ENCODE results near the gene PIK3R3. TPM values are rescaled to one million over a fixed set of nuclear protein-coding genes. Genes with fewer than 3 reads are reported as not detected.

The PIK3R3 gene
- total RNA-seq = 10 to 100 TPM; 34.9 to 50.9 TPM
- long read RNA-seq, full-length matches to known transcripts = 55 of 98 reads
- long read RNA-seq, partial matches to known transcripts = 39 of 98 reads
- long read RNA-seq, other reads (novel, unspliced or antisense) = 4 of 98 reads

DNA sequence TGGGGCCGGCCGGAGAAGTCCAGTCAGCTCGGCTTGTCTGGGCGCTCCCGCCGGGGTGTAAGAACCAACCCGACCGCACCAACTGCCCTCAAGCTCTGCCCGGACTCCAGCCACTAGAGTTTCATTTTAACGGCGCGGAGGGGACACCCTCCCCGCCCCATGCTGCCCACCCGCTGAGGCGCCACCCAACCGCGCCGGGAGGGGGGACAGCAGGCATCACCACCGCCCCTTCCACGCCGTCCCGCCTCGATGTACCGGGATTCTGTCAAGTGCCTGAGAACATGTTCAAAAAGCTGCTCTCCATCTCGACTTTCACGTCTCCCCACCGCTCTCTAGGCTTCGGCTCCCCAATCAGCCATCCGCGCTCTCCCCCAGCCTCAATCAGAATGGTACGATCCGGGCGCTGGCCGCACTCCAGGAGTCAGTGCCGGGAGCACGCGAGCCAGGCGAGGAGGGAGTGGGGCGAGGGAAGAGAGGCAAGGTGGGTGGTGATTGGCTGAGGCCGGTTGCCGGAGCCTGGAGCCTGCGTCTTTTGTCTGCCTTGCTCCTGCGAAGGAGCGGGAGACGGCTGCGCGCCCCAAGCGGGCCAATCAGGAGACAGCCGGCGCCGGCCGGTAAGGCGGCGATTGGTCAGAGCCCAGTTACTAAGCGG is at the start of gene PIK3R3:
PIK3R3 (minus strand) TSS at position 101 of the 652 bp plus-strand sequence. CDS start 677 bp downstream, outside the sequence.
- DNase-seq = peak; percentile 98
- intact Hi-C loops (cut with DNase I) = loop anchor here (5.0 kb wide), 2 partner anchors 40 to 45 kb away; partner anchors contain the start of genes P3R3URF (in 1 of the 2) and TSPAN1 (in 1 of the 2)
- peak; percentile 98 to 99 for ATAC-seq

DNA sequence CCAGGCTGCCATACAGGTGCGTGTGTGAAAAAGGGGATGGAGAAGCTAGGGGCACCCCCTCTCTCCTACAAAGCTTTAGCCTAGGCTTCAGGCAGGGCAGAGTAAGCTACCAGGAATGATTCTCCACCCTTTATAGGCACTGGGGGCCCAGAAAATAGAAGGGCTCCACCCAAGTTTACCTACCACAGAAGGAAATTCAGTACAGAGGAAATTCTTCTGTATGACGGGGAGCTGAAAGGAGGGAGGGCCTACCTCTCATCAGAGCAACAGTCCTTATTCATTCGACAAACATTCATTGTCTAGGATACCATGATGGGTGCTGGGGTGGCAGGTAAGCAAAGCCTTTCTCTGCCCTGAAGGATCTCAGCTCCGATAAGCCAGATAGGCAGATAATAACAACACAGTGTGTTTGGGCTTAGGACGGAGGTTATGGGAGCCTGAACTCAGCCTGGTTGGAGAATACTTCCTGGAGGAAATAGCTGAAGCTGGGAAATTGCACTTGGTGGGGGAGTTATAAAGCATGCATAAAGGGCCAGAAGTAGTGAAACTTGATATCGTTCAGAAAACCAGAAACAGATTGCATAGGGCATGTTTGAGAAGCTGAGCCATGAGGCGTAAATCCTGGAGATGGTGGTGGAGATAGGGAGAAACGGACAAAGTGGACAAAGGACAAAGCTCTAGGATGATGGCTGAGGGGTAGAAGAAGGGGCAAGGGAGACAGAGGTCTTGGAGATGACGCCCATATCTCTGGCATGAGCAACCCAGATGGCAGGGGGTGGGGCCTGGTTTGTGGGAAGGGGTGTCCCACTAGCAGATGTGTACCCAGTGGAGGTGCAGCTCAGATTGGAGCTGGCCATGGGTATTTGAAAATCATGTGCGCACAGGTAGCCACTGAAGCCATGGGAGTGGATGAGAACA is 49.2 kb upstream of the PIK3R3 start:
- intact Hi-C loops (cut with DNase I) = no loop called here
- DNase-seq (no peak), ATAC-seq (no peak)

GRCh38 chr1:46180082-46180616 is 47.7 kb upstream of the PIK3R3 start:
- DNase-seq (no peak), ATAC-seq (no peak)
- intact Hi-C loops (cut with DNase I) = no loop called here

- DNase-seq (peak; percentile 82), ATAC-seq (peak; percentile 83 to 87)
- intact Hi-C loops (cut with DNase I) = loop anchor here (1.0 to 10.0 kb wide), 4 partner anchors 47 to 142 kb away; partner anchors contain the start of gene PIK3R3 (in 1 of the 2)
Measured at GRCh38 chr1:46179138-46180081, 47.0 kb upstream of the PIK3R3 start.

GRCh38 chr1:46176211-46176865 is 43.9 kb upstream of the PIK3R3 start, which contains the start of gene P3R3URF:
Gene P3R3URF, minus strand, starts transcription at chr1:46176488. Its CDS starts 17 bp downstream, at chr1:46176471.
- intact Hi-C loops (cut with DNase I) = loop anchor here in 1 of 2 donors (5.0 to 10.0 kb wide), 3 partner anchors 44 to 139 kb away; partner anchors contain the start of gene PIK3R3
- ATAC-seq (no peak), DNase-seq (no peak)

- DNase-seq = no peak
- no peak for ATAC-seq
- intact Hi-C loops (cut with DNase I) = loop anchor here in 1 of 2 donors (5.0 to 10.0 kb wide), 3 partner anchors 43 to 138 kb away; partner anchors contain the start of gene PIK3R3
Measured at GRCh38 chr1:46175243-46175642, 42.8 kb upstream of the PIK3R3 start.

- DNase-seq = peak; percentile 50
- intact Hi-C loops (cut with DNase I) = loop anchor here (5.0 to 10.0 kb wide), 3 partner anchors 42 to 137 kb away; partner anchors contain the start of gene PIK3R3 (in 2 of the 2)
- peak; percentile 40 to 55 for ATAC-seq
Measured at GRCh38 chr1:46174448-46175231, 42.2 kb upstream of the PIK3R3 start, which contains the start of gene TSPAN1. Gene TSPAN1, plus strand, starts transcription at chr1:46175087. Its CDS starts 6,021 bp downstream, at chr1:46181108.

DNA sequence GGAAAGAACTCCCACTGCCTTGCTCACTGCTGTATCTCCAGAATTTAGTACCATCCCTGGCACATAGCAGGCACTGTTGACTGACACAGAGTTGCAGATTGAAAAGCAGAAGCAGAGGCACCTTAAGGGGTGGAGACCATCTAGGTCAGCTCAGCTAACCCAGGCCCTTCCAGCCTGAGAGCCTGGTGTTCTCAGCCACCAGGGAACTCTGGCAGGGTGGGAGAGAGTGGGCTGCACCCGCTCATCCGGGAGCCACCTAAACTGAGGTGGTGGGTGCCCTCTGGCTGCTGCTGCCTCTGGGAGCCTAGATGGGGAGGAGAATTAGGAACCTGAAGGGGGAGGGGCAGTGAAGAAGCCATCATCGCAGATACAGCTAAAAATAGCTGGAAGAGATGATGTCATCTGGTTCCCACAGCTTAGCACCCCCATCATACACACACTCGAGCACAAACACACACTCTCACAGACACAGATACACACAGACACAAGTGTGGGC is 41.0 kb upstream of the PIK3R3 start:
- intact Hi-C loops (cut with DNase I) = loop anchor here (5.0 to 10.0 kb wide), 2 partner anchors 41 to 59 kb away; partner anchors contain the start of gene PIK3R3 (in 1 of the 2)
- no peak for DNase-seq
- peak; percentile 45 to 49 for ATAC-seq

GRCh38 chr1:46172321-46172720 is 39.9 kb upstream of the PIK3R3 start:
- ATAC-seq (no peak), DNase-seq (no peak)
- intact Hi-C loops (cut with DNase I) = loop anchor here (5.0 to 10.0 kb wide), 2 partner anchors 40 to 58 kb away; partner anchors contain the start of gene PIK3R3 (in 1 of the 2)

DNA sequence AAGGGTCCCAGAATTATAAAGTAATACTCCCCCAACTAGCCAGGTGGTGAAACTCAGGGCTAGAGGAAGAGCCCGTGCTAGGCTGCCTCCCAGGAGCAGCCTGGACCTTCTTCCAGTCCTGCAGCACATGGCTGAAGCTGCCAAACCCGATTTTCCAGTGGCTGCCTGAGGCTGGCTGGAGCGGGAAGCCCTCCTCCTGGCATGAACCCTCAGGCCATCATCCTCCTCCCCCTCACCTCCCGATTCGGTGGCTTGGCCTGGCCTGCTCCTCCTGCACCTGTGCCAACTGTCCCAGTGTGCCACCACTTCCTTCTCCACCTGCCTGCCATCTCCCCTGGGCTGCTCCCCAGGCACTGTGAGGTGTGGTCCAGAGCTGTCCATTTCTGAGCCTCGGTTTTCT is 39.4 kb upstream of the PIK3R3 start:
- intact Hi-C loops (cut with DNase I) = loop anchor here (5.0 to 10.0 kb wide), 2 partner anchors 40 to 57 kb away; partner anchors contain the start of gene PIK3R3 (in 1 of the 2)
- ATAC-seq (no peak), DNase-seq (no peak)

GRCh38 chr1:46171351-46171750 is 38.9 kb upstream of the PIK3R3 start:
- peak in 1 of 2 donors; percentile 22 for ATAC-seq
- DNase-seq = peak; percentile 60
- intact Hi-C loops (cut with DNase I) = loop anchor here (5.0 to 10.0 kb wide), 2 partner anchors 39 to 57 kb away; partner anchors contain the start of gene PIK3R3 (in 1 of the 2)

- ATAC-seq = no peak
- DNase-seq = no peak
- intact Hi-C loops (cut with DNase I) = loop anchor here (5.0 to 10.0 kb wide), 2 partner anchors 38 to 55 kb away; partner anchors contain the start of gene PIK3R3 (in 1 of the 2)
Measured at GRCh38 chr1:46169811-46170454, 37.5 kb upstream of the PIK3R3 start.

GRCh38 chr1:46168477-46168876 is 36.0 kb upstream of the PIK3R3 start:
- DNase-seq (no peak), ATAC-seq (no peak)
- intact Hi-C loops (cut with DNase I) = no loop called here

- ATAC-seq = peak; percentile 66 to 79
- peak; percentile 86 for DNase-seq
- intact Hi-C loops (cut with DNase I) = no loop called here
Measured at GRCh38 chr1:46166521-46167462, 34.4 kb upstream of the PIK3R3 start.

All from left cardiac atrium (tissue), 4 donors.